ENCODE data around the gene DMPK. TPM values are rescaled to one million over a fixed set of nuclear protein-coding genes. Genes with fewer than 3 reads are reported as not detected.

The DMPK gene
- total RNA-seq: 10 to 100 TPM; 31.7 to 42.4 TPM

- Mint-ChIP-seq H3K27ac (no peak within 1 kb of the TSS), H3K27me3 (ENCODE audit: low read depth) (peaks cover 24% of the 10 kb centered on the region), H3K4me1 (ENCODE audit: low read depth) (peaks cover 17% of the 10 kb centered on the region), H3K4me3 (no peak within 1 kb of the TSS), H3K9me3 (no peaks in the 10 kb centered on the region), H3K36me3 (ENCODE audit: insufficient read depth in 2 of 2) (peaks cover 4 to 5% of the 10 kb centered on the region in 2 donors)
- no peak for ATAC-seq (replicated peaks in 1 of 2)
- no peak for DNase-seq
Measured at GRCh38 chr19:45782162-45782691, at the start of gene DMPK. Gene DMPK (minus strand): TSS chr19:45782490. CDS start chr19:45782352, 138 bp downstream.

GRCh38 chr19:45828945-45829344 lies 46.7 kb upstream of the DMPK start:
- Mint-ChIP-seq H3K27ac (no peak overlapping the region), H3K36me3 (ENCODE audit: insufficient read depth in 2 of 2) (peaks cover 12 to 33% of the 10 kb centered on the region in 2 donors), H3K9me3 (no peaks in the 10 kb centered on the region), H3K4me3 (no peak overlapping the region), H3K4me1 (ENCODE audit: low read depth) (peaks cover 4% of the 10 kb centered on the region), H3K27me3 (ENCODE audit: low read depth) (no peaks in the 10 kb centered on the region)
- DNase-seq (no peak), ATAC-seq (replicated peaks in 1 of 2) (no peak)

- Mint-ChIP-seq H3K4me3 (no peak overlapping the region), H3K9me3 (no peaks in the 10 kb centered on the region), H3K27me3 (ENCODE audit: low read depth) (no peaks in the 10 kb centered on the region), H3K4me1 (ENCODE audit: low read depth) (peaks cover 4% of the 10 kb centered on the region), H3K36me3 (ENCODE audit: insufficient read depth in 2 of 2) (peaks cover 12 to 33% of the 10 kb centered on the region in 2 donors), H3K27ac (peak overlapping the region; percentile 26)
- DNase-seq (no peak), ATAC-seq (replicated peaks in 1 of 2) (no peak)
Measured at GRCh38 chr19:45828523-45828922, 46.2 kb upstream of the DMPK start.

GRCh38 chr19:45827459-45828093 lies 45.3 kb upstream of the DMPK start:
- Mint-ChIP-seq H3K27ac (no peak overlapping the region), H3K9me3 (no peaks in the 10 kb centered on the region)

GRCh38 chr19:45826934-45827333 lies 44.6 kb upstream of the DMPK start:
- DNase-seq: no peak
- Mint-ChIP-seq H3K4me3 (no peak overlapping the region), H3K4me1 (ENCODE audit: low read depth) (peaks cover 4% of the 10 kb centered on the region), H3K27me3 (ENCODE audit: low read depth) (no peaks in the 10 kb centered on the region), H3K9me3 (no peaks in the 10 kb centered on the region), H3K27ac (no peak overlapping the region), H3K36me3 (ENCODE audit: insufficient read depth in 2 of 2) (peaks cover 12 to 29% of the 10 kb centered on the region in 2 donors)
- ATAC-seq (replicated peaks in 1 of 2): no peak

More at GRCh38 chr19:45827459-45828093, 45.3 kb upstream of the DMPK start:
- no peak for ATAC-seq (replicated peaks in 1 of 2)
- no peak overlapping the region for H3K4me3 Mint-ChIP-seq
- peaks cover 4% of the 10 kb centered on the region for H3K4me1 Mint-ChIP-seq (ENCODE audit: low read depth)
- DNase-seq: no peak
- no peaks in the 10 kb centered on the region for H3K27me3 Mint-ChIP-seq (ENCODE audit: low read depth)
- peaks cover 12 to 32% of the 10 kb centered on the region in 2 donors for H3K36me3 Mint-ChIP-seq (ENCODE audit: insufficient read depth in 2 of 2)

- H3K4me1 Mint-ChIP-seq (ENCODE audit: low read depth): peaks cover 4% of the 10 kb centered on the region
- no peak overlapping the region for H3K4me3 Mint-ChIP-seq
- H3K27ac Mint-ChIP-seq: peak overlapping the region; percentile 12
- peaks cover 10 to 24% of the 10 kb centered on the region in 2 donors for H3K36me3 Mint-ChIP-seq (ENCODE audit: insufficient read depth in 2 of 2)
- DNase-seq (no peak), ATAC-seq (replicated peaks in 1 of 2) (no peak)
- H3K9me3 Mint-ChIP-seq: no peaks in the 10 kb centered on the region
- H3K27me3 Mint-ChIP-seq (ENCODE audit: low read depth): no peaks in the 10 kb centered on the region
Measured at GRCh38 chr19:45825917-45826893, 43.9 kb upstream of the DMPK start.

GRCh38 chr19:45825263-45825605 lies 42.9 kb upstream of the DMPK start:
- DNase-seq (no peak), ATAC-seq (replicated peaks in 1 of 2) (no peak)
- H3K4me3 Mint-ChIP-seq: no peak overlapping the region
- H3K27ac Mint-ChIP-seq: no peak overlapping the region
- H3K36me3 Mint-ChIP-seq (ENCODE audit: insufficient read depth in 2 of 2): peaks cover 10 to 19% of the 10 kb centered on the region in 2 donors
- H3K9me3 Mint-ChIP-seq: no peaks in the 10 kb centered on the region
- H3K4me1 Mint-ChIP-seq (ENCODE audit: low read depth): peaks cover 4% of the 10 kb centered on the region
- H3K27me3 Mint-ChIP-seq (ENCODE audit: low read depth): no peaks in the 10 kb centered on the region

GRCh38 chr19:45824531-45825262 lies 42.4 kb upstream of the DMPK start:
- Mint-ChIP-seq H3K4me3 (no peak overlapping the region), H3K27me3 (ENCODE audit: low read depth) (no peaks in the 10 kb centered on the region), H3K36me3 (ENCODE audit: insufficient read depth in 2 of 2) (peaks cover 10 to 17% of the 10 kb centered on the region in 2 donors), H3K9me3 (no peaks in the 10 kb centered on the region), H3K4me1 (ENCODE audit: low read depth) (peaks cover 4% of the 10 kb centered on the region), H3K27ac (no peak overlapping the region)
- DNase-seq (no peak), ATAC-seq (replicated peaks in 1 of 2) (no peak)

- DNase-seq (no peak), ATAC-seq (replicated peaks in 1 of 2) (no peak)
- no peaks in the 10 kb centered on the region for H3K9me3 Mint-ChIP-seq
- H3K4me3 Mint-ChIP-seq: no peak overlapping the region
- peaks cover 10 to 15% of the 10 kb centered on the region in 2 donors for H3K36me3 Mint-ChIP-seq (ENCODE audit: insufficient read depth in 2 of 2)
- no peak overlapping the region for H3K27ac Mint-ChIP-seq
- H3K4me1 Mint-ChIP-seq (ENCODE audit: low read depth): peaks cover 4% of the 10 kb centered on the region
- no peaks in the 10 kb centered on the region for H3K27me3 Mint-ChIP-seq (ENCODE audit: low read depth)
Measured at GRCh38 chr19:45824041-45824471, 41.8 kb upstream of the DMPK start.

- Mint-ChIP-seq H3K4me3 (no peak overlapping the region), H3K4me1 (ENCODE audit: low read depth) (peaks cover 4% of the 10 kb centered on the region), H3K36me3 (ENCODE audit: insufficient read depth in 2 of 2) (peaks cover 5 to 11% of the 10 kb centered on the region in 2 donors), H3K27ac (no peak overlapping the region), H3K27me3 (ENCODE audit: low read depth) (no peaks in the 10 kb centered on the region), H3K9me3 (no peaks in the 10 kb centered on the region)
- ATAC-seq (replicated peaks in 1 of 2) (no peak), DNase-seq (no peak)
Measured at GRCh38 chr19:45823182-45823581, 40.9 kb upstream of the DMPK start.

- H3K4me3 Mint-ChIP-seq: no peak overlapping the region
- no peaks in the 10 kb centered on the region for H3K9me3 Mint-ChIP-seq
- H3K27ac Mint-ChIP-seq: no peak overlapping the region
- H3K4me1 Mint-ChIP-seq (ENCODE audit: low read depth): peaks cover 4% of the 10 kb centered on the region
- H3K36me3 Mint-ChIP-seq (ENCODE audit: insufficient read depth in 2 of 2): peaks cover 3 to 11% of the 10 kb centered on the region in 2 donors
- DNase-seq (no peak), ATAC-seq (replicated peaks in 1 of 2) (no peak)
- no peaks in the 10 kb centered on the region for H3K27me3 Mint-ChIP-seq (ENCODE audit: low read depth)
Measured at GRCh38 chr19:45822716-45823115, 40.4 kb upstream of the DMPK start.

- Mint-ChIP-seq H3K27ac (no peak overlapping the region), H3K4me3 (no peak overlapping the region), H3K27me3 (ENCODE audit: low read depth) (no peaks in the 10 kb centered on the region), H3K36me3 (ENCODE audit: insufficient read depth in 2 of 2) (peaks cover 3 to 11% of the 10 kb centered on the region in 2 donors), H3K4me1 (ENCODE audit: low read depth) (peaks cover 6% of the 10 kb centered on the region), H3K9me3 (no peaks in the 10 kb centered on the region)
- DNase-seq (no peak), ATAC-seq (replicated peaks in 1 of 2) (no peak)
Measured at GRCh38 chr19:45821570-45821969, 39.3 kb upstream of the DMPK start.

Data from activated T-cell treated with anti-CD3 and anti-CD28 coated beads, Interleukin-2, amount 50 U/mL, for 72 hours (primary cell).